ENCODE results near the gene MAML1.

The MAML1 gene

GRCh38 chr5:179822059-179822432 lies 89.4 kb downstream of the MAML1 start:
- DNase-seq (ENCODE audit: low spot score), result peak; percentile 36

- no peak for DNase-seq (ENCODE audit: low spot score)
These were observed 89.9 kb downstream of the MAML1 start for GRCh38 chr5:179822444-179822990.

- no peak for DNase-seq (ENCODE audit: low spot score)
These were observed 91.5 kb downstream of the MAML1 start for GRCh38 chr5:179823937-179824744.

GRCh38 chr5:179824745-179825112 lies 92.1 kb downstream of the MAML1 start:
- no peak for DNase-seq (ENCODE audit: low spot score)

GRCh38 chr5:179825655-179826182 lies 93.1 kb downstream of the MAML1 start:
- no peak for DNase-seq (ENCODE audit: low spot score)

All from LoVo (cell line).